ENCODE measurements around the gene FICD. TPM values are rescaled to one million over a fixed set of nuclear protein-coding genes. Genes with fewer than 3 reads are reported as not detected.
"Not testable (repeated sequence)": the region's sequence is repeated elsewhere in the genome, so short reads cannot be mapped to it uniquely, and the experiment has no call there.

The FICD gene
- total RNA-seq, 2 experiments from 2014 or later, result 8.4 to 9.0 TPM

GRCh38 chr12:108553799-108554198 lies 38.7 kb downstream of the FICD start:
- Histone ChIP-seq H2AFZ (ENCODE audit: low read length) (no peak overlapping the region), H3K27ac (ENCODE audit: low read depth, low read length, poor library complexity, severe bottlenecking) (no peak overlapping the region), H3K4me1 (ENCODE audit: insufficient read depth, low read length, poor library complexity, severe bottlenecking) (peaks cover 94% of the 10 kb centered on the region), H3K79me2 (ENCODE audit: insufficient read depth, low read depth, low read length) (peaks cover 100% of the 10 kb centered on the region), H3K9me2 (ENCODE audit: insufficient read depth, low read length) (no peaks in the 10 kb centered on the region), H3K4me2 (ENCODE audit: low read length) (peak overlapping the region; percentile 66; the same call in 1 of the 2 replicates), H3K36me3 (ENCODE audit: insufficient read depth, low read length) (peaks cover 86% of the 10 kb centered on the region), H3K9me3 (ENCODE audit: low read length) (no peaks in the 10 kb centered on the region), H4K20me1 (ENCODE audit: insufficient read depth, low read length) (peaks cover 20% of the 10 kb centered on the region; the same call in 1 of the 2 replicates), H3K4me3 (ENCODE audit: low read depth, low read length, poor library complexity, severe bottlenecking) (no peak overlapping the region)
- intact Hi-C loops (cut with micrococcal nuclease; ENCODE audit: unreplicated experiment), result no loop called here
- BruUV-seq (replicated peaks), result no TSS peak
- TF ChIP-seq CTCF (conservative IDR thresholded peaks at IDR 0.05; ENCODE audit: low read length) (no peak), EZH2phosphoT487 (IDR thresholded peaks at IDR 0.05; ENCODE audit: borderline replicate concordance, low read depth, low read length) (no peak)
- ChIA-PET POLR2A (no interaction called here), CTCF (ENCODE audit: unreplicated experiment) (no interaction called here)
- no peak for DNase-seq (ENCODE audit: low spot score)

- peaks cover 87% of the 10 kb centered on the region for H3K4me1 ChIP-seq (ENCODE audit: insufficient read depth, low read length, poor library complexity, severe bottlenecking)
- intact Hi-C loops (cut with micrococcal nuclease; ENCODE audit: unreplicated experiment); H3K9me3 ChIP-seq (ENCODE audit: low read length); H2AFZ ChIP-seq (ENCODE audit: low read length); H3K27ac ChIP-seq (ENCODE audit: low read depth, low read length, poor library complexity, severe bottlenecking); BruUV-seq (replicated peaks); CTCF ChIA-PET (ENCODE audit: unreplicated experiment); H3K9me2 ChIP-seq (ENCODE audit: insufficient read depth, low read length); DNase-seq (ENCODE audit: low spot score); H3K4me3 ChIP-seq (ENCODE audit: low read depth, low read length, poor library complexity, severe bottlenecking): not testable (repeated sequence)
- H4K20me1 ChIP-seq (ENCODE audit: insufficient read depth, low read length), result peaks cover 24% of the 10 kb centered on the region; the same call in 1 of the 2 replicates
- H3K4me2 ChIP-seq (ENCODE audit: low read length), result peak overlapping the region; percentile 35; the same call in 1 of the 2 replicates
- POLR2A ChIA-PET, result interaction anchor here (0.6 to 2.1 kb wide), 4 partner anchors 11 to 542 kb away, joined by 4 to 12 read pairs (median 6); partner anchors contain the start of gene UNG
- H3K36me3 ChIP-seq (ENCODE audit: insufficient read depth, low read length), result peaks cover 74% of the 10 kb centered on the region
- peaks cover 100% of the 10 kb centered on the region for H3K79me2 ChIP-seq (ENCODE audit: insufficient read depth, low read depth, low read length)
Measured at GRCh38 chr12:108555383-108555782, 40.3 kb downstream of the FICD start.

- Histone ChIP-seq H2AFZ (ENCODE audit: low read length) (no peak overlapping the region), H3K27ac (ENCODE audit: low read depth, low read length, poor library complexity, severe bottlenecking) (no peak overlapping the region), H3K79me2 (ENCODE audit: insufficient read depth, low read depth, low read length) (peaks cover 88% of the 10 kb centered on the region), H3K4me2 (ENCODE audit: low read length) (peak overlapping the region; percentile 85), H3K9me2 (ENCODE audit: insufficient read depth, low read length) (no peaks in the 10 kb centered on the region), H3K4me1 (ENCODE audit: insufficient read depth, low read length, poor library complexity, severe bottlenecking) (peaks cover 57% of the 10 kb centered on the region), H3K9me3 (ENCODE audit: low read length) (no peaks in the 10 kb centered on the region), H4K20me1 (ENCODE audit: insufficient read depth, low read length) (peaks cover 9% of the 10 kb centered on the region; the same call in 1 of the 2 replicates), H3K36me3 (ENCODE audit: insufficient read depth, low read length) (peaks cover 49% of the 10 kb centered on the region), H3K4me3 (ENCODE audit: low read depth, low read length, poor library complexity, severe bottlenecking) (peak overlapping the region; percentile 79)
- intact Hi-C loops (cut with micrococcal nuclease; ENCODE audit: unreplicated experiment), result no loop called here
- DNase-seq (ENCODE audit: low spot score), result no peak
- no TSS peak for BruUV-seq (replicated peaks)
- POLR2A ChIA-PET, result interaction anchor here (0.6 to 15.0 kb wide), 6 partner anchors 9 to 1461 kb away, joined by 3 to 309 read pairs (median 8); partner anchors contain the start of gene SELPLG
- TF ChIP-seq CTCF (conservative IDR thresholded peaks at IDR 0.05; ENCODE audit: low read length) (no peak), EZH2phosphoT487 (IDR thresholded peaks at IDR 0.05; ENCODE audit: borderline replicate concordance, low read depth, low read length) (no peak)
- CTCF ChIA-PET (ENCODE audit: unreplicated experiment), result no interaction called here
Measured at GRCh38 chr12:108559007-108559655, 44.1 kb downstream of the FICD start.
